BJ (cell line): ENCODE data around the gene PHLPP2. TPM values are rescaled to one million over a fixed set of nuclear protein-coding genes. Genes with fewer than 3 reads are reported as not detected.
"Not testable (repeated sequence)": the region's sequence is repeated elsewhere in the genome, so short reads cannot be mapped to it uniquely, and the experiment has no call there.

Source experiments
- CTCF ChIA-PET: fragments of 350-600 bp; formaldehyde crosslinking; extraction: SDS; loops from one replicate; lab custom pipeline; 2021; ENCODE audit warnings: antibody characterized with exemption, inconsistent platforms; lab: Yijun Ruan, JAX
- POLR2A ChIA-PET: fragments of 300-600 bp; sonication (Branson Sonifier 250); formaldehyde crosslinking; extraction: SDS; loops from one replicate; lab custom pipeline; 2021; ENCODE audit warnings: antibody characterized with exemption; lab: Charles Lee
- DNase-seq: peaks from one replicate; pipeline ENCODE4 v3.0.0-alpha.2; 2011; ENCODE audit warnings: low read depth
- H3K27me3 ChIP-seq: 2 replicates; pipeline ENCODE4 v1.6.0; 2011; ENCODE audit warnings: low read length; ENCODE audit not compliant: control insufficient read depth, insufficient read depth
- H3K36me3 ChIP-seq: 2 replicates; pipeline ENCODE4 v1.5.1; 2011; ENCODE audit warnings: low read length; ENCODE audit not compliant: control insufficient read depth, insufficient read depth
- H3K4me3 ChIP-seq: 2 replicates; pipeline ENCODE4 v1.5.1; 2011; ENCODE audit warnings: low read depth, mild to moderate bottlenecking, control low read depth, low read length
- CTCF ChIP-seq: IDR thresholded peaks from 2 replicates; pipeline ENCODE4 v1.5.1; 2011; ENCODE audit warnings: low read depth, mild to moderate bottlenecking, control low read depth, inconsistent platforms, low read length, moderate library complexity; ENCODE audit not compliant: insufficient read depth
- polyA plus RNA-seq: library from polyadenylated mRNA; depleted of rRNA; stranded (reverse); fragments of >200 nt; gene quantifications from 2 replicates; pipeline ENCODE4 v1.2.3, GENCODE V29; 2011

Gene PHLPP2
- polyA plus RNA-seq, 1 experiment: 7.9 TPM

- ChIA-PET POLR2A (no interaction called here), CTCF (no interaction called here)
- no peak for TF ChIP-seq CTCF
- peaks cover 9% of the 10 kb centered on the region for H3K36me3 ChIP-seq
- no peak for DNase-seq
- H3K27me3 ChIP-seq: no peaks in the 10 kb centered on the region
- no peak overlapping the region for H3K4me3 ChIP-seq
These were observed 26.0 kb downstream of the PHLPP2 start for GRCh38 chr16:71698491-71698890.

DNA sequence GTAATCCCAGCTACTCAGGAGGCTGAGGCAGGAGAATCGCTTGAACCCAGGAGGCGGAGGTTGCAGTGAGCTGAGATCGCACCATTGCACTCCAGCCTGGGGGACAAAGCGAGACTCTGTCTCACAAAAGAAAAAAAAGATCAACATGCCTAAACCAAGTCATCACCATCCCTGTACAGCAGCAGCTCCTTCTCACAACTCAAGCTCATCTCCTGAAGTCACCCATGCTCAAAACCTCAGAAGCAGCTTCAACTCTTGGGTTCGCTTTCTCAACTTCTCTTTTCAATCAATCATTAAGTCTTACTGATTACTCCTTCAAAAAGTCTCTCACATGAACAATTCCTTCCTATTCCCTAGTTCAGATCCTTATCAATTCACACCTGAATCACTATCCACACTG is 31.3 kb downstream of the PHLPP2 start:
- CTCF ChIA-PET: no interaction called here
- DNase-seq: no peak

DNA sequence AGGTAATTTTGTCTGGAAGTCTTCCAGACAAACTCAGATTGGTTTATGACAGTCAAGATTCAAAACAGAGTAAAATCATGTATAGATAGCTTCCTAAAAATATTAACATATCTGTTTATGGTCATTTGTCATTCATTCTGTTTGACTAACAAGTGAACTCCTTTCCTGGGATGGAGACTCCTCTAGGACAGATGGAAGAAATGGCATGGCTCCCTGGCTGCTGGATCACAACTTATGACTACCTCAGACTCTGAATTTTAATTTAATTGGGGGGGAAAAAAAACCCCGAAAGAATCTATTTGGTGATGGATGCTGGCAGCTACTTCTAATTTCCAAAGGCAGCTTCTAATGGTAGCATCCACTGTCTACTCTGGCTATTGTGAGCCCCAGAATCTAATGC is 34.6 kb downstream of the PHLPP2 start:
- CTCF ChIA-PET: interaction anchor here (1.5 kb wide), 1 partner anchor 11 kb away, joined by 3 read pairs; no protein-coding TSS in a partner anchor
- no peak overlapping the region for H3K4me3 ChIP-seq
- no peak for TF ChIP-seq CTCF
- no peak for DNase-seq
- POLR2A ChIA-PET: no interaction called here
- H3K36me3 ChIP-seq: no peaks in the 10 kb centered on the region
- H3K27me3 ChIP-seq: no peaks in the 10 kb centered on the region

More for the DNA sequence above, 31.3 kb downstream of the PHLPP2 start:
- Histone ChIP-seq H3K36me3 (no peaks in the 10 kb centered on the region), H3K4me3 (no peak overlapping the region), H3K27me3 (no peaks in the 10 kb centered on the region)
- POLR2A ChIA-PET: no interaction called here
- no peak for TF ChIP-seq CTCF

DNA sequence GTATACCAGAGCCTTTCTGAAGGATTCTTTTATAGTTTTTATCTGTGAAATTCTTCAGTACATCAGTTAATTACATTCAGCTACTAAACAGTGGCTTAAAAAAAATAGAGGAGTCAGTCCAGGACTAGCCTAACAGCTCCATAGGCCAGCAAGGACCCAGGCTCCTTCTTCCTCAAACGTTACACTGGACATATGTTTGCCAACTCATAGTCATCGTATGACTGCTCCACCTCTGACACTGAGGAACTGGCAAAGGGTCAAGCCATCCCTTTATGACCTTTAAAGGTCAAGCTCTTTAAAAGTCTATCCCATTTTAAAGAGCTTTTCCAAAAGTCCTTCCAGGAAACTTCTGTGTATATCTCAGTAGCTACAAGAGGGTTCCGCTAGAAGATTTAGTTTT is 36.6 kb downstream of the PHLPP2 start:
- ChIA-PET POLR2A (no interaction called here), CTCF (no interaction called here)
- DNase-seq: no peak
- no peak for TF ChIP-seq CTCF
- Histone ChIP-seq H3K27me3 (no peaks in the 10 kb centered on the region), H3K4me3 (no peak overlapping the region), H3K36me3 (no peaks in the 10 kb centered on the region)

DNA sequence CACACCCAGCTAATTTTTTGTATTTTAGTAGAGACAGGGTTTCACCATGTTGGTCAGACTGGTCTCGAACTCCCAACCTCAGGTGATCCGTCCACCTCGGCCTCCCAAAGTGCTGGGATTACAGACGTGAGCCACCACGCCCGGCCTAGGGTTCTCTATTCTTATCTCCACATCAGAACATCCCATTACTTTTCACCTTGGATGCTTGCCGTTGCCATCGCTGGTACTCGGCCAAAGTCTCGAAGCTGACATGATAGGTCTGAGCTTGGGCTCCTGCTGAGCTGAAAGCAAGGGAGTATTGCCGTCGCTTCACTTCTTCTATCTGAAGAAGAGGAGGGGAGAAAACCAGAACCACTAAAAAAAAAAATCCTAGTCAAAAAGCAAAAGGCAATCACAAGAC is 40.2 kb downstream of the PHLPP2 start:
- DNase-seq, H3K4me3 ChIP-seq, H3K27me3 ChIP-seq, H3K36me3 ChIP-seq, POLR2A ChIA-PET: not testable (repeated sequence)
- CTCF ChIA-PET: interaction anchor here (0.6 kb wide), 1 partner anchor 19 kb away, joined by 3 read pairs; no protein-coding TSS in a partner anchor

- POLR2A ChIA-PET: no interaction called here
- H3K36me3 ChIP-seq: peaks cover 2% of the 10 kb centered on the region; the same call in 1 of the 2 replicates
These were observed 43.1 kb downstream of the PHLPP2 start for GRCh38 chr16:71681360-71681759.

More at GRCh38 chr16:71681360-71681759, 43.1 kb downstream of the PHLPP2 start:
- no peak for DNase-seq
- CTCF ChIA-PET: no interaction called here
- Histone ChIP-seq H3K4me3 (no peak overlapping the region), H3K27me3 (no peaks in the 10 kb centered on the region)
- no peak for TF ChIP-seq CTCF
